ENCODE results near the gene STPG3.
"Not testable (repeated sequence)": the region's sequence is repeated elsewhere in the genome, so short reads cannot be mapped to it uniquely, and the experiment has no call there.

STPG3 gene

GRCh38 chr9:137253717-137254623, 2.9 kb downstream of the STPG3 start:
- peaks cover 30% of the 10 kb centered on the region for H3K4me1 ChIP-seq (ENCODE audit: control insufficient read depth, insufficient read depth, low read length)
- peak overlapping the region; percentile 95 for H3K9ac ChIP-seq (ENCODE audit: low read length)
- H3K36me3 ChIP-seq (ENCODE audit: control insufficient read depth, insufficient read depth, low read length, severe bottlenecking): peaks cover 4% of the 10 kb centered on the region
- H3K9me3 ChIP-seq (ENCODE audit: control insufficient read depth, low read length): no peaks in the 10 kb centered on the region
- peak overlapping the region; percentile 98 for H3K4me3 ChIP-seq (ENCODE audit: low read length)
- peak; percentile 11 for DNase-seq (ENCODE audit: low read depth)
- peaks cover 3% of the 10 kb centered on the region for H3K27me3 ChIP-seq (replicated peaks; ENCODE audit: control insufficient read depth, insufficient read depth, low read length)

DNA sequence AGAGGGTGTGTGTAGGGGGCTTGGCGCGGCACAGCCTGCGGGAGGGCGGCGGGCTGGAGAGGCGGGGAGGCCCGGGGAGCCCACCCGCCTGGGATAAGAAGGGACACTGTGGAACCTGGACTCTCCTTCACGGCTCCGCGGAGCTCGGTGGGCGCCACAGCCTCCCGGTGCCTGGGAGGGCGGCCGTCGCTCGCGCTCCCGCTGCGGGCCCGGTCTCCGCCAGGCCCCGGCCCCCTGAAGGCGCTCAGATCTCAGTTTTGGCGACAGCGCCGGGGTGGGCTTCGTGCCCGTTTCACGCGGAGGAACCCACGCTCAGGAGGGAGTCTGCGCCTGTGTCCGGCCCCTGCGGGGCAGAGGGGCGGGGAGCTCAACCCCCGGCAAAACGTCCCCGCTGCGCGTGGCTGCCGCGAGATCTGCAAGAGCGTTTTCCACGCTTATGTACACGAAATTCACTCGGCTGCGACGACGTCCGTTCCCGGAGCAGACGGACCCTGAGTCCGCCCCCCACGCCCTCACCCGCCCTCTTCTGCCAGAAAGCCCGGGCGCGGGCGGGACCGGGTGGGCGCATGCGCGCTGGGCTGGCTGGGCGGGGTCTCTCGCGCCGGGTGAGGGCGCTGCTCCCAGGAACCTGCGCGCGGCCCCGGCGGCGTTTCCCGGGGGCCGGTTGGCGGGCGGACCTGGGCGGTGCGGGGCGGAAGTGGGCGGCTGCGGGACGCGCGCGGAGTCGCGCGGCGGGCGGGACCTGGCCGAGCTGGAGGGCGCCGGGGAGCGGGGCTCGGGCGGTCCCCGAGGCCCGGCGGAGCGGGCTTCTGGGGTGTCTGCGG, 3.8 kb downstream of the STPG3 start, which contains the start of gene NELFB:
TSS of gene NELFB (plus strand) at position 704 of the 824 bp plus-strand sequence.
- Histone ChIP-seq H3K27me3 (replicated peaks; ENCODE audit: control insufficient read depth, insufficient read depth, low read length) (no peaks in the 10 kb centered on the region), H3K9me3 (ENCODE audit: control insufficient read depth, low read length) (no peaks in the 10 kb centered on the region), H3K4me3 (ENCODE audit: low read length) (peak within 1 kb of the TSS; percentile 98), H3K36me3 (ENCODE audit: control insufficient read depth, insufficient read depth, low read length, severe bottlenecking) (peaks cover 9% of the 10 kb centered on the region), H3K9ac (ENCODE audit: low read length) (peak within 1 kb of the TSS; percentile 95), H3K4me1 (ENCODE audit: control insufficient read depth, insufficient read depth, low read length) (peaks cover 30% of the 10 kb centered on the region)
- peak; percentile 95 for DNase-seq (ENCODE audit: low read depth)

DNA sequence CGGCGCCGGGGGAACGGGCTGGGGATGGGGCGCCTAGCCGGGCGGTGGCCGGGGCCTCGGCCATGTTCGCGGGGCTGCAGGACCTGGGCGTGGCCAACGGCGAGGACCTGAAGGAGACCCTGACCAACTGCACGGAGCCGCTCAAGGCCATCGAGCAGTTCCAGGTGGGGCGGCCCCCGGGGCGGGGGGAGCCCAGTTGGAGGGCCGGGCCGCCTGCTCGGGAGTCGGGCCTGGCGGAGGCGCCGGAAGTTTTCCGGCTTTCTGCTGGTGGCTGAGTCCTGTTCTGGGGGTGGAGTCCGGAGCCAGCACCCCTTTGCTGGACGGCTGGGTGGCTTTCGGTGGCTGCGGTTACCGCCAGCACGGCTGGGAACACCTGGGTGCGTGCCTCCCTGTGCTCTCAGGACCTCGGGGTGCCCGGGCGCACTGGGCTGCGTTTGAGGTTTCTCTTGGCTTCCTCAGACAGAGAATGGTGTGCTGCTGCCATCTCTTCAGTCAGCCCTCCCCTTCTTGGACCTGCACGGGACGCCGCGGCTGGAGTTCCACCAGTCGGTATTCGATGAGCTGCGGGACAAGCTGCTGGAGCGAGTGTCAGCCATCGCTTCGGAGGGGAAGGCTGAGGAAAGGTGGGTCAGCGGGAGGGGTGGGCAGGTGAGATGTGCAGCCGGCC, 4.5 kb downstream of the STPG3 start:
- peaks cover 9% of the 10 kb centered on the region for H3K36me3 ChIP-seq (ENCODE audit: control insufficient read depth, insufficient read depth, low read length, severe bottlenecking)
- H3K4me3 ChIP-seq (ENCODE audit: low read length): peak overlapping the region; percentile 98
- DNase-seq (ENCODE audit: low read depth): no peak
- no peaks in the 10 kb centered on the region for H3K9me3 ChIP-seq (ENCODE audit: control insufficient read depth, low read length)
- H3K4me1 ChIP-seq (ENCODE audit: control insufficient read depth, insufficient read depth, low read length): peaks cover 24% of the 10 kb centered on the region
- H3K9ac ChIP-seq (ENCODE audit: low read length): peak overlapping the region; percentile 95
- no peaks in the 10 kb centered on the region for H3K27me3 ChIP-seq (replicated peaks; ENCODE audit: control insufficient read depth, insufficient read depth, low read length)

DNA sequence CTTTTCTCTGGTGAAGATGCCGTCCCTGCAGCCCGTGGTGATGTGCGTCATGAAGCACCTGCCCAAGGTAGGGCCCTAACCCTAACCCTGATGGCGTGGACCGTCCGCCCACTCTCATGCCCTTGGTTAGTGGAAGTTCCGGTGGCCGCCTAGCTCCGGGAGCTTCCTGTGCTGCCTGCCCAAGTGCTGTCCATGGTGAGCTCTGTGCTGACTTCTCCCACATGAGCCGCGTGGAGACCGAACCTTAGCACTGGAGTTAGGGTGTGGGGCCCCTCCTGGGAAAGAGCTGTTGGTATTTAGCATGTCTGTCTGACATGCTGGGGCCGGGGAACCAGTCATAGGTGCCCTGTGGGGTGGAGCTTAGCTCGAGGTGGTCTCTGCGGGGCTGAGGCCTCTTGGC, 5.3 kb downstream of the STPG3 start:
- peak overlapping the region; percentile 98 for H3K4me3 ChIP-seq (ENCODE audit: low read length)
- no peaks in the 10 kb centered on the region for H3K9me3 ChIP-seq (ENCODE audit: control insufficient read depth, low read length)
- DNase-seq (ENCODE audit: low read depth): no peak
- no peaks in the 10 kb centered on the region for H3K27me3 ChIP-seq (replicated peaks; ENCODE audit: control insufficient read depth, insufficient read depth, low read length)
- peaks cover 20% of the 10 kb centered on the region for H3K4me1 ChIP-seq (ENCODE audit: control insufficient read depth, insufficient read depth, low read length)
- peaks cover 9% of the 10 kb centered on the region for H3K36me3 ChIP-seq (ENCODE audit: control insufficient read depth, insufficient read depth, low read length, severe bottlenecking)
- H3K9ac ChIP-seq (ENCODE audit: low read length): peak overlapping the region; percentile 95

DNA sequence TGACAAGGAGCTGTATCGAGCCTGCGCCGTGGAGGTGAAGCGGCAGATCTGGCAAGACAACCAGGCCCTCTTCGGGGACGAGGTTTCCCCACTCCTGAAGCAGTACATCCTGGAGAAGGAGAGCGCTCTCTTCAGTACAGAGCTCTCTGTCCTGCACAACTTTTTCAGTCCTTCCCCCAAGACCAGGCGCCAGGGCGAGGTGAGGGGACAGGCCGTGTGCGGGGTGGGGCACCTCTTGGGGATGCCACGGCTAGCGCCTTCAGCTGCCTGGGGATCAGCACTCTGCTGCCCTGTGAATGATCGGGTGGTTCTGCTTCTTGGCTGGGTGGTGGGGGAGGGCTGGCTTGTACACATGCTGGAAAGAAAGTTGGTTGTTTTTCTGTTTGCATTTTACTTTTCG, 5.8 kb downstream of the STPG3 start:
- H3K4me3 ChIP-seq (ENCODE audit: low read length): peak overlapping the region; percentile 98
- no peaks in the 10 kb centered on the region for H3K9me3 ChIP-seq (ENCODE audit: control insufficient read depth, low read length)
- H3K4me1 ChIP-seq (ENCODE audit: control insufficient read depth, insufficient read depth, low read length): peaks cover 20% of the 10 kb centered on the region
- H3K36me3 ChIP-seq (ENCODE audit: control insufficient read depth, insufficient read depth, low read length, severe bottlenecking): peaks cover 9% of the 10 kb centered on the region
- H3K27me3 ChIP-seq (replicated peaks; ENCODE audit: control insufficient read depth, insufficient read depth, low read length): no peaks in the 10 kb centered on the region
- peak overlapping the region; percentile 95 for H3K9ac ChIP-seq (ENCODE audit: low read length)
- no peak for DNase-seq (ENCODE audit: low read depth)

- not testable (repeated sequence) for H3K4me1 ChIP-seq (ENCODE audit: control insufficient read depth, insufficient read depth, low read length); H3K4me3 ChIP-seq (ENCODE audit: low read length); H3K27me3 ChIP-seq (replicated peaks; ENCODE audit: control insufficient read depth, insufficient read depth, low read length); H3K9ac ChIP-seq (ENCODE audit: low read length); H3K9me3 ChIP-seq (ENCODE audit: control insufficient read depth, low read length)
- peaks cover 36% of the 10 kb centered on the region for H3K36me3 ChIP-seq (ENCODE audit: control insufficient read depth, insufficient read depth, low read length, severe bottlenecking)
- peak; percentile 34 for DNase-seq (ENCODE audit: low read depth)
Observed at GRCh38 chr9:137262173-137262908, 11.3 kb downstream of the STPG3 start.

GRCh38 chr9:137262909-137263285, 11.8 kb downstream of the STPG3 start:
- Histone ChIP-seq H3K27me3 (replicated peaks; ENCODE audit: control insufficient read depth, insufficient read depth, low read length) (no peaks in the 10 kb centered on the region), H3K9me3 (ENCODE audit: control insufficient read depth, low read length) (no peaks in the 10 kb centered on the region), H3K4me3 (ENCODE audit: low read length) (no peak overlapping the region), H3K4me1 (ENCODE audit: control insufficient read depth, insufficient read depth, low read length) (peaks cover 2% of the 10 kb centered on the region), H3K36me3 (ENCODE audit: control insufficient read depth, insufficient read depth, low read length, severe bottlenecking) (peaks cover 38% of the 10 kb centered on the region), H3K9ac (ENCODE audit: low read length) (no peak overlapping the region)
- no peak for DNase-seq (ENCODE audit: low read depth)

GRCh38 chr9:137263506-137263905, 12.4 kb downstream of the STPG3 start:
- Histone ChIP-seq H3K27me3 (replicated peaks; ENCODE audit: control insufficient read depth, insufficient read depth, low read length) (no peaks in the 10 kb centered on the region), H3K4me1 (ENCODE audit: control insufficient read depth, insufficient read depth, low read length) (peaks cover 3% of the 10 kb centered on the region), H3K4me3 (ENCODE audit: low read length) (no peak overlapping the region), H3K9ac (ENCODE audit: low read length) (no peak overlapping the region), H3K36me3 (ENCODE audit: control insufficient read depth, insufficient read depth, low read length, severe bottlenecking) (peaks cover 41% of the 10 kb centered on the region), H3K9me3 (ENCODE audit: control insufficient read depth, low read length) (no peaks in the 10 kb centered on the region)
- DNase-seq (ENCODE audit: low read depth): no peak

DNA sequence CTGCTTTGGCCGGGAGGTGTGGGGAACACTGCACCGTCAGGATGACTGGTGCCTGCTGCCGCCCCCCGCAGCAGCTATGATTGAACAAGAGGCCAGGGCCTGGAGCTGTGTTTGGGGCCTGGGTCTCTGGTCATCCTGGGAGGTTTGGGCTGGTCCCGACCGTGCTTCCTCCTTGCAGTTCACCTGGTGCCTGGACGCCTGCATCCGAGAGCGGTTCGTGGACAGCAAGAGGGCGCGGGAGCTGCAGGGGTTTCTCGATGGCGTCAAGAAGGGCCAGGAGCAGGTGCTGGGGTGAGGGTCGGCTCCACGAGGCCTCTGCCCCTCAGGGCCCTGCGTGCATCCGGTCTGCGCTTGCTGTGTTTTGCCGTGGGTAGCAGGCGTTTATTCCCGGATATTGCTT, 13.0 kb downstream of the STPG3 start:
- DNase-seq (ENCODE audit: low read depth): no peak
- H3K4me3 ChIP-seq (ENCODE audit: low read length): no peak overlapping the region
- no peaks in the 10 kb centered on the region for H3K9me3 ChIP-seq (ENCODE audit: control insufficient read depth, low read length)
- H3K36me3 ChIP-seq (ENCODE audit: control insufficient read depth, insufficient read depth, low read length, severe bottlenecking): peaks cover 41% of the 10 kb centered on the region
- no peak overlapping the region for H3K9ac ChIP-seq (ENCODE audit: low read length)
- peaks cover 3% of the 10 kb centered on the region for H3K4me1 ChIP-seq (ENCODE audit: control insufficient read depth, insufficient read depth, low read length)
- no peaks in the 10 kb centered on the region for H3K27me3 ChIP-seq (replicated peaks; ENCODE audit: control insufficient read depth, insufficient read depth, low read length)

- Histone ChIP-seq H3K36me3 (ENCODE audit: control insufficient read depth, insufficient read depth, low read length, severe bottlenecking) (peaks cover 49% of the 10 kb centered on the region), H3K4me1 (ENCODE audit: control insufficient read depth, insufficient read depth, low read length) (peaks cover 3% of the 10 kb centered on the region), H3K9ac (ENCODE audit: low read length) (no peak overlapping the region), H3K4me3 (ENCODE audit: low read length) (no peak overlapping the region), H3K27me3 (replicated peaks; ENCODE audit: control insufficient read depth, insufficient read depth, low read length) (no peaks in the 10 kb centered on the region), H3K9me3 (ENCODE audit: control insufficient read depth, low read length) (no peaks in the 10 kb centered on the region)
- no peak for DNase-seq (ENCODE audit: low read depth)
Observed at GRCh38 chr9:137265496-137266161, 14.5 kb downstream of the STPG3 start.
